Astrocyte (in vitro differentiated cells and primary cell): Measurements from ENCODE around the gene FGF8. TPM values are rescaled to one million over a fixed set of nuclear protein-coding genes. Genes with fewer than 3 reads are reported as not detected.

Source experiments
- DNase-seq: peaks from one replicate; pipeline ENCODE4 v3.0.0-alpha.2; 2010; ENCODE audit warnings: low read depth
- FAIRE-seq: peaks from 2 replicates; lab custom pipeline; 2011; peaks lifted over from hg19 to GRCh38; lab: Jason Lieb, UNC
- H2AFZ ChIP-seq: 2 replicates; pipeline ENCODE4 v1.6.0; 2012; ENCODE audit warnings: low read depth, low read length, inconsistent platforms
- H3K27ac ChIP-seq: 2 replicates; pipeline ENCODE4 v1.5.1; 2011; ENCODE audit warnings: low read depth, low read length, inconsistent platforms
- H3K27me3 ChIP-seq: 2 replicates; pipeline ENCODE4 v1.6.0; 2011; ENCODE audit warnings: low read length, inconsistent platforms; ENCODE audit not compliant: insufficient read depth
- H3K36me3 ChIP-seq: 2 replicates; pipeline ENCODE4 v1.5.1; 2011; ENCODE audit warnings: low read length, inconsistent platforms; ENCODE audit not compliant: insufficient read depth
- H3K4me1 ChIP-seq: 2 replicates; pipeline ENCODE4 v1.5.1; 2011; ENCODE audit warnings: low read length, inconsistent platforms; ENCODE audit not compliant: insufficient read depth
- H3K4me2 ChIP-seq: 2 replicates; pipeline ENCODE4 v1.6.0; 2012; ENCODE audit warnings: low read length, inconsistent platforms
- H3K4me3 ChIP-seq: 2 replicates; pipeline ENCODE4 v1.5.1; 2011; ENCODE audit warnings: low read depth, mild to moderate bottlenecking, low read length, inconsistent platforms; ENCODE audit not compliant: insufficient read depth
- H3K79me2 ChIP-seq: 2 replicates; pipeline ENCODE4 v1.6.0; 2012; ENCODE audit warnings: mild to moderate bottlenecking, low read length, inconsistent platforms; ENCODE audit not compliant: insufficient read depth
- H3K9ac ChIP-seq: 2 replicates; pipeline ENCODE4 v1.6.0; 2012; ENCODE audit warnings: mild to moderate bottlenecking, low read length, inconsistent platforms
- H3K9me3 ChIP-seq: 2 replicates; pipeline ENCODE4 v1.5.1; 2012; ENCODE audit warnings: low read depth, mild to moderate bottlenecking, low read length, inconsistent platforms; ENCODE audit not compliant: insufficient read depth
- H4K20me1 ChIP-seq: 2 replicates; pipeline ENCODE4 v1.6.0; 2012; ENCODE audit warnings: low read length, inconsistent platforms; ENCODE audit not compliant: insufficient read depth
- H3K27ac Mint-ChIP-seq: one replicate; pipeline ENCODE4 v1.8.0; 2021; ENCODE audit warnings: mild to moderate bottlenecking, mixed read lengths; ENCODE audit not compliant: unreplicated experiment
- H3K27me3 Mint-ChIP-seq: one replicate; pipeline ENCODE4 v1.8.0; 2021; ENCODE audit warnings: low read depth, mixed read lengths; ENCODE audit not compliant: unreplicated experiment
- H3K36me3 Mint-ChIP-seq: one replicate; pipeline ENCODE4 v1.8.0; 2021; ENCODE audit warnings: low read depth, mixed read lengths; ENCODE audit not compliant: unreplicated experiment
- H3K4me1 Mint-ChIP-seq: one replicate; pipeline ENCODE4 v1.8.0; 2021; ENCODE audit warnings: low read depth, mixed read lengths; ENCODE audit not compliant: unreplicated experiment
- H3K4me3 Mint-ChIP-seq: one replicate; pipeline ENCODE4 v1.8.0; 2021; ENCODE audit warnings: mild to moderate bottlenecking, moderate library complexity, mixed read lengths; ENCODE audit not compliant: unreplicated experiment
- H3K9me3 Mint-ChIP-seq: one replicate; pipeline ENCODE4 v1.8.0; 2021; ENCODE audit warnings: mild to moderate bottlenecking, mixed read lengths; ENCODE audit not compliant: unreplicated experiment
- CTCF ChIP-seq: IDR thresholded peaks from 2 replicates; pipeline ENCODE4 v1.5.1; 2011; ENCODE audit warnings: low read depth, mild to moderate bottlenecking, inconsistent platforms, low read length, moderate library complexity; ENCODE audit not compliant: insufficient read depth
- EZH2 ChIP-seq: IDR thresholded peaks from 2 replicates; pipeline ENCODE4 v1.6.1; 2012; ENCODE audit warnings: mild to moderate bottlenecking, low read length, inconsistent platforms; ENCODE audit not compliant: insufficient read depth
- total RNA-seq: library from RNA; stranded (reverse); gene quantifications from 2 replicates; pipeline ENCODE4 v1.2.1, GENCODE V29; 2021

FGF8 gene
- total RNA-seq, 1 donor from 2014 or later = 0.61 TPM

GRCh38 chr10:101768791-101769170 is 7.1 kb downstream of the FGF8 start:
- Histone ChIP-seq H3K36me3 (no peaks in the 10 kb centered on the region), H3K4me2 (no peak overlapping the region), H3K9me3 (no peaks in the 10 kb centered on the region), H4K20me1 (peaks cover 10% of the 10 kb centered on the region), H3K4me3 (no peak overlapping the region), H3K79me2 (no peaks in the 10 kb centered on the region), H3K4me1 (no peaks in the 10 kb centered on the region), H2AFZ (no peak overlapping the region), H3K27me3 (peaks cover 43% of the 10 kb centered on the region), H3K9ac (no peak overlapping the region), H3K27ac (no peak overlapping the region)
- H3K4me1 Mint-ChIP-seq = no peaks in the 10 kb centered on the region
- H3K9me3 Mint-ChIP-seq = peaks cover 5% of the 10 kb centered on the region
- DNase-seq = no peak
- no peak overlapping the region for H3K27ac Mint-ChIP-seq
- peaks cover 15% of the 10 kb centered on the region for H3K36me3 Mint-ChIP-seq
- no peak overlapping the region for H3K4me3 Mint-ChIP-seq
- no peak for TF ChIP-seq EZH2
- no peak for TF ChIP-seq CTCF
- no peak for FAIRE-seq
- H3K27me3 Mint-ChIP-seq = peaks cover 74% of the 10 kb centered on the region

- H3K4me3 ChIP-seq = no peak overlapping the region
- H3K9me3 Mint-ChIP-seq = peaks cover 5% of the 10 kb centered on the region
- TF ChIP-seq CTCF (no peak), EZH2 (no peak)
- peaks cover 9% of the 10 kb centered on the region for H4K20me1 ChIP-seq
- peaks cover 72% of the 10 kb centered on the region for H3K27me3 Mint-ChIP-seq
- FAIRE-seq = no peak
- H3K36me3 ChIP-seq = no peaks in the 10 kb centered on the region
- no peak overlapping the region for H3K4me2 ChIP-seq
- H2AFZ ChIP-seq = no peak overlapping the region
- H3K36me3 Mint-ChIP-seq = peaks cover 15% of the 10 kb centered on the region
- H3K27ac ChIP-seq = no peak overlapping the region
- peaks cover 37% of the 10 kb centered on the region for H3K27me3 ChIP-seq
- H3K9ac ChIP-seq = no peak overlapping the region
- no peak overlapping the region for H3K27ac Mint-ChIP-seq
- no peaks in the 10 kb centered on the region for H3K9me3 ChIP-seq
- H3K4me1 Mint-ChIP-seq = no peaks in the 10 kb centered on the region
- no peaks in the 10 kb centered on the region for H3K79me2 ChIP-seq
- no peak overlapping the region for H3K4me3 Mint-ChIP-seq
- H3K4me1 ChIP-seq = no peaks in the 10 kb centered on the region
- DNase-seq = no peak
Observed at GRCh38 chr10:101767966-101768790, 7.7 kb downstream of the FGF8 start.

- H3K4me1 Mint-ChIP-seq = no peaks in the 10 kb centered on the region
- FAIRE-seq = no peak
- H3K36me3 Mint-ChIP-seq = peaks cover 15% of the 10 kb centered on the region
- no peak overlapping the region for H3K4me3 ChIP-seq
- H3K9me3 ChIP-seq = no peaks in the 10 kb centered on the region
- no peak for DNase-seq
- H3K27me3 Mint-ChIP-seq = peaks cover 71% of the 10 kb centered on the region
- no peak overlapping the region for H2AFZ ChIP-seq
- H3K9ac ChIP-seq = no peak overlapping the region
- H3K4me2 ChIP-seq = no peak overlapping the region
- no peak overlapping the region for H3K4me3 Mint-ChIP-seq
- H3K27me3 ChIP-seq = peaks cover 31% of the 10 kb centered on the region
- H3K79me2 ChIP-seq = no peaks in the 10 kb centered on the region
- H3K4me1 ChIP-seq = no peaks in the 10 kb centered on the region
- H3K36me3 ChIP-seq = no peaks in the 10 kb centered on the region
- no peak for TF ChIP-seq CTCF
- TF ChIP-seq EZH2 = no peak
- H3K27ac Mint-ChIP-seq = no peak overlapping the region
- peaks cover 5% of the 10 kb centered on the region for H3K9me3 Mint-ChIP-seq
- peaks cover 3% of the 10 kb centered on the region for H4K20me1 ChIP-seq
- no peak overlapping the region for H3K27ac ChIP-seq
Observed at GRCh38 chr10:101767600-101767945, 8.3 kb downstream of the FGF8 start.
